ENCODE measurements around the gene DOCK9.

DNA sequence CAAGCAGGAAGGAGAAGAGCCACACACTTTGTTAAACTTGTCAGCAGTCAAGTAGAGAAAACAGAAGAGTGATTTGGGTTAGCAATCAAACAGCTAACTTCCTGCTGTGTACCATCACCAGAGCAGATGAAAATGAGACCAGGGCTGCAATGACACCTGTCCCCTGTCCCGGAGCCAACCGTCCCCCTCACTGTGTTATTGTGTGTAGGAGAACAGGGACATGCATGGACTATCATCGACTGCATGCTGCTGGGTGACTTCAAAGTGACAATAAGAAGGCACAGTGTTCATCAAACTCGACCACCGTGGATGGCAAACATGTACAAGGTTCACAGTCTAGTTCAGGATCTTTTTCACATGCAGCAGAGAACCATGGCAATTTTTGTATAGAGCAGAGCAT lies 131.3 kb downstream of the DOCK9 start:
- TF ChIP-seq, protein P1, sequence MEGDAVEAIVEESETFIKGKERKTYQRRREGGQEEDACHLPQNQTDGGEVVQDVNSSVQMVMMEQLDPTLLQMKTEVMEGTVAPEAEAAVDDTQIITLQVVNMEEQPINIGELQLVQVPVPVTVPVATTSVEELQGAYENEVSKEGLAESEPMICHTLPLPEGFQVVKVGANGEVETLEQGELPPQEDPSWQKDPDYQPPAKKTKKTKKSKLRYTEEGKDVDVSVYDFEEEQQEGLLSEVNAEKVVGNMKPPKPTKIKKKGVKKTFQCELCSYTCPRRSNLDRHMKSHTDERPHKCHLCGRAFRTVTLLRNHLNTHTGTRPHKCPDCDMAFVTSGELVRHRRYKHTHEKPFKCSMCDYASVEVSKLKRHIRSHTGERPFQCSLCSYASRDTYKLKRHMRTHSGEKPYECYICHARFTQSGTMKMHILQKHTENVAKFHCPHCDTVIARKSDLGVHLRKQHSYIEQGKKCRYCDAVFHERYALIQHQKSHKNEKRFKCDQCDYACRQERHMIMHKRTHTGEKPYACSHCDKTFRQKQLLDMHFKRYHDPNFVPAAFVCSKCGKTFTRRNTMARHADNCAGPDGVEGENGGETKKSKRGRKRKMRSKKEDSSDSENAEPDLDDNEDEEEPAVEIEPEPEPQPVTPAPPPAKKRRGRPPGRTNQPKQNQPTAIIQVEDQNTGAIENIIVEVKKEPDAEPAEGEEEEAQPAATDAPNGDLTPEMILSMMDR (conservative IDR thresholded peaks at IDR 0.05 in 1 of 2, IDR thresholded peaks at IDR 0.05 in 1 of 2; ENCODE audit: low read depth in 1 of 2, low read length in 2 of 2) = no peak
- no peak for TF ChIP-seq EZH2 (IDR thresholded peaks at IDR 0.05; ENCODE audit: low read length, missing control alignments)
